Spleen (tissue), 7 donors: Measurements from ENCODE around the gene MCL1.

Experiments
- POLR2A ChIP-seq, 3 donors: fragments of 450-650 bp; IDR thresholded peaks; one replicate each; pipeline ENCODE4 v1.5.1; 2017; ENCODE audit warnings: antibody characterized with exemption in 3 of 3, mild to moderate bottlenecking in 1 of 3
- TF ChIP-seq, protein P1 (sequence below), 11 experiments: fragments of 200-600 bp in 7 of 11; fragments of 450-650 bp in 4 of 11; sonication (generic) in 4 of 11; IDR thresholded peaks in 8 of 11; conservative IDR thresholded peaks in 3 of 11; 1 replicate in 7 of 11; 2 replicates in 4 of 11; pipeline versions ENCODE4 v1.4.0 to v1.8.0; 2016 to 2021; ENCODE audit warnings: antibody characterized with exemption in 11 of 11, inconsistent platforms in 4 of 11, mild to moderate bottlenecking in 1 of 11
- donor health status: DM: no; HTN: no; CAD: no; lungs with moderate emphysema.
- donor health status: DM: no; HTN: no; CAD: no.
- donor health status: DM: no; HTN: no; CAD: no.

DNA sequence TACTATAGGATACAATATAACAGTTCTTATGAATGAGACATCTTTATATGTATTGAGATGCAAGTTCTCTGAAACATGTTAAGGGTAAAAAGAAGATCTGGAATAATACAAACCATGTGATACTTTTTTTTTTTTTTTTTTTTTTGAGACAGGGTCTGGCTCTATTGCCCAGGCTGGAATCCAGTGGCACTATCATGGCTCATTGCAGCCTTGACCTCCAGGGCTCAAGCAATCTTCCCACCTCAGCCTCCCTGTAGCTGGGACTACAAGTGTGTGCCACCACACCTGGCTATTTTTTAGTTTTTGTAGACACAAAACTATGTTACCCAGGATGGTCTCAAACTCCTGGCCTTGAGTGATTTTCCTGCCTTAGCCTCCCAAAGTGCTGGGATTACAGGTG lies 22.1 kb upstream of the MCL1 start:
- no peak for TF ChIP-seq POLR2A (IDR thresholded peaks at IDR 0.05)
- TF ChIP-seq, protein P1, sequence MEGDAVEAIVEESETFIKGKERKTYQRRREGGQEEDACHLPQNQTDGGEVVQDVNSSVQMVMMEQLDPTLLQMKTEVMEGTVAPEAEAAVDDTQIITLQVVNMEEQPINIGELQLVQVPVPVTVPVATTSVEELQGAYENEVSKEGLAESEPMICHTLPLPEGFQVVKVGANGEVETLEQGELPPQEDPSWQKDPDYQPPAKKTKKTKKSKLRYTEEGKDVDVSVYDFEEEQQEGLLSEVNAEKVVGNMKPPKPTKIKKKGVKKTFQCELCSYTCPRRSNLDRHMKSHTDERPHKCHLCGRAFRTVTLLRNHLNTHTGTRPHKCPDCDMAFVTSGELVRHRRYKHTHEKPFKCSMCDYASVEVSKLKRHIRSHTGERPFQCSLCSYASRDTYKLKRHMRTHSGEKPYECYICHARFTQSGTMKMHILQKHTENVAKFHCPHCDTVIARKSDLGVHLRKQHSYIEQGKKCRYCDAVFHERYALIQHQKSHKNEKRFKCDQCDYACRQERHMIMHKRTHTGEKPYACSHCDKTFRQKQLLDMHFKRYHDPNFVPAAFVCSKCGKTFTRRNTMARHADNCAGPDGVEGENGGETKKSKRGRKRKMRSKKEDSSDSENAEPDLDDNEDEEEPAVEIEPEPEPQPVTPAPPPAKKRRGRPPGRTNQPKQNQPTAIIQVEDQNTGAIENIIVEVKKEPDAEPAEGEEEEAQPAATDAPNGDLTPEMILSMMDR (IDR thresholded peaks at IDR 0.05 in 8 of 11, conservative IDR thresholded peaks at IDR 0.05 in 3 of 11) = no peak
